ENCODE measurements around the gene FARP1. TPM values are rescaled to one million over a fixed set of nuclear protein-coding genes. Genes with fewer than 3 reads are reported as not detected.

Gene FARP1
- total and polyA plus RNA-seq, 2 of the 8 experiments (the other 6 are each of a cell fraction or from before 2014, with no cell fraction given) = 24.7 to 104 TPM

GRCh38 chr13:98475522-98475921 lies 332.6 kb downstream of the FARP1 start:
- Histone ChIP-seq H2BK120ac (replicated peaks; ENCODE audit: low read depth, low read length) (no peak overlapping the region), H4K5ac (ENCODE audit: insufficient read length, low read depth, low read length) (no peak overlapping the region), H3K4me2 (ENCODE audit: insufficient read depth in 1 of 2, low read depth in 2 of 2, low read length in 2 of 2) (peak overlapping the region; percentile 27 to 52), H2BK12ac (ENCODE audit: low read depth, low read length) (no peak overlapping the region), H3K14ac (ENCODE audit: insufficient read length) (no peak overlapping the region), H2BK5ac (ENCODE audit: low read depth, low read length) (no peak overlapping the region), H3K56ac (replicated peaks; ENCODE audit: insufficient read length, low read depth, low read length) (no peak overlapping the region), H3K27ac (ENCODE audit: low read depth, low read length) (no peak overlapping the region), H4K91ac (replicated peaks; ENCODE audit: insufficient read length, low read length) (no peak overlapping the region), H2BK20ac (ENCODE audit: low read length) (no peak overlapping the region), H3K79me2 (ENCODE audit: control insufficient read depth in 1 of 2, insufficient read depth in 2 of 2, low read length in 2 of 2) (peaks cover 3 to 63% of the 10 kb centered on the region in 2 experiments; a peak in 2 of 4 replicates), H3K27me3 (replicated peaks in 1 of 4; ENCODE audit: control insufficient read depth in 3 of 4, extremely low read depth in 1 of 4, insufficient read depth in 3 of 4, low read length in 3 of 4) (no peaks in the 10 kb centered on the region), H3K79me1 (ENCODE audit: low read depth, low read length) (peaks cover 15% of the 10 kb centered on the region), H3K4me3 (ENCODE audit: extremely low read depth in 1 of 4, insufficient read depth in 2 of 4, low read depth in 3 of 4, low read length in 4 of 4) (peak overlapping the region in 3 of 4 experiments; percentile 24 to 45 (median 29); a peak in 4 of 8 replicates), H3K4me1 (replicated peaks in 1 of 4; ENCODE audit: control insufficient read depth in 3 of 4, insufficient read depth in 4 of 4, low read length in 3 of 4) (peaks cover 7 to 36% (median 24%) of the 10 kb centered on the region in 4 experiments), H3K23ac (ENCODE audit: insufficient read length) (no peak overlapping the region), H2AK5ac (ENCODE audit: low read depth, low read length) (no peak overlapping the region), H3K36me3 (ENCODE audit: control insufficient read depth in 2 of 4, insufficient read depth in 4 of 4, low read length in 3 of 4) (peaks cover 2 to 23% (median 11%) of the 10 kb centered on the region in 4 experiments; a peak in 7 of 8 replicates), H3K18ac (ENCODE audit: extremely low read depth, low read length) (0 out of 2 replicates have a peak overlapping the region, but pooled peaks have one; percentile 62), H4K20me1 (replicated peaks in 1 of 2; ENCODE audit: control insufficient read depth in 1 of 2, insufficient read depth in 2 of 2, low read length in 2 of 2) (peaks cover 12 to 27% of the 10 kb centered on the region in 2 experiments), H3K9ac (replicated peaks in 1 of 4; ENCODE audit: extremely low read depth in 1 of 4, low read depth in 3 of 4, low read length in 3 of 4) (no peak overlapping the region), H3K4ac (replicated peaks; ENCODE audit: insufficient read length, low read depth, low read length) (no peak overlapping the region), H4K8ac (ENCODE audit: extremely low read depth, insufficient read depth, low read length) (no peak overlapping the region), H3K9me3 (ENCODE audit: insufficient read depth in 2 of 2, low read depth in 1 of 2, low read length in 1 of 2) (no peaks in the 10 kb centered on the region), H2AFZ (ENCODE audit: low read length) (no peak overlapping the region), H3K23me2 (ENCODE audit: low read depth, low read length) (no peaks in the 10 kb centered on the region), H2BK15ac (ENCODE audit: low read length) (no peak overlapping the region)
- FAIRE-seq (no peak), DNase-seq (ENCODE audit: low read depth in 1 of 2, low spot score in 2 of 2) (peak in 1 of 2 experiments; percentile 78)
- no peak for TF ChIP-seq CBX5 (IDR thresholded peaks at IDR 0.05; ENCODE audit: low read depth, low read length)
- no peak for TF ChIP-seq KDM4A (IDR thresholded peaks at IDR 0.05; ENCODE audit: low read depth, low read length, severe bottlenecking)
- TF ChIP-seq MAFK (IDR thresholded peaks at IDR 0.05; ENCODE audit: low read depth, low read length) = no peak
- TF ChIP-seq PHF8 (conservative IDR thresholded peaks at IDR 0.05; ENCODE audit: low read depth, low read length) = no peak
- TF ChIP-seq NRF1 (IDR thresholded peaks at IDR 0.05; ENCODE audit: low read depth, low read length) = 0 out of 2 replicates have a peak, but pooled peaks have one; percentile 13
- TF ChIP-seq TBP (IDR thresholded peaks at IDR 0.05; ENCODE audit: low read depth, low read length) = 0 out of 2 replicates have a peak, but pooled peaks have one; percentile 30
- ChIA-PET CTCF (ENCODE audit: partially characterized antibody) (interaction anchor here (0.9 to 5.0 kb wide), 5 partner anchors 9 to 177 kb away, joined by 3 to 28 read pairs (median 3); no protein-coding TSS in a partner anchor), POLR2A (ENCODE audit: partially characterized antibody) (interaction anchor here (0.8 to 2.3 kb wide), 2 partner anchors 10 to 21 kb away, joined by 3 to 18 read pairs; no protein-coding TSS in a partner anchor)
- WGBS, 2 experiments (ENCODE audit: extremely low coverage in 1 of 2, insufficient coverage in 1 of 2, insufficient read length in 1 of 2, insufficient replicate concordance in 2 of 2, low coverage in 1 of 2, low lambda C conversion rate in 2 of 2, missing lambda C conversion rate in 1 of 2) = 11% methylated on average over 13 of the region's 13 CpGs; no CpG with 5 or more reads in 1 of the 2 experiments

Data from H1 (cell line).